Measurements from ENCODE around the gene SEMA3F. TPM values are rescaled to one million over a fixed set of nuclear protein-coding genes. Genes with fewer than 3 reads are reported as not detected.

SEMA3F gene
- total RNA-seq = 65.3 and 87.8 TPM in 2 replicates

GRCh38 chr3:50154840-50155490, at the start of gene SEMA3F:
SEMA3F (plus strand) TSS chr3:50155324; CDS start chr3:50159623, 4,299 bp downstream.

GRCh38 chr3:50190936-50191660, 36.0 kb downstream of the SEMA3F start, which contains the start of gene GNAT1:
GNAT1 (plus strand) TSS chr3:50191610; CDS start chr3:50191726, 116 bp downstream.

GRCh38 chr3:50204804-50205412, 49.8 kb downstream of the SEMA3F start, which contains the start of gene SLC38A3:
SLC38A3 (plus strand) TSS chr3:50205271; CDS start chr3:50214200, 8,929 bp downstream.

GRCh38 chr3:50235716-50236483, 80.8 kb downstream of the SEMA3F start, which contains the start of gene GNAI2:
GNAI2 (plus strand) TSS chr3:50236204; CDS start chr3:50236336, 132 bp downstream.

Other genes with a start within 250 kb of the SEMA3F start
- gene MON1A, start 225.5 kb upstream of the SEMA3F start, total RNA-seq = 14.3 and 16.6 TPM in 2 replicates
- gene RBM6, start 215.2 kb upstream of the SEMA3F start, total RNA-seq = 25.4 and 34.2 TPM in 2 replicates
- gene RBM5, start 66.4 kb upstream of the SEMA3F start, total RNA-seq = 66.9 and 72.5 TPM in 2 replicates
- gene GNAT1, start 36.3 kb downstream of the SEMA3F start, total RNA-seq = 0.43 TPM in 1 of 2 replicates, not detected in the other
- not detected in 2 replicates for gene SLC38A3, start 49.9 kb downstream of the SEMA3F start, total RNA-seq
- gene GNAI2, start 80.9 kb downstream of the SEMA3F start, total RNA-seq = 85.3 and 148 TPM in 2 replicates
- 8.2 and 15.6 TPM in 2 replicates for gene SEMA3B, start 113.8 kb downstream of the SEMA3F start, total RNA-seq
- gene LSMEM2, start 123.8 kb downstream of the SEMA3F start, total RNA-seq = not detected in 2 replicates
- gene IFRD2, start 137.1 kb downstream of the SEMA3F start, total RNA-seq = 150 and 196 TPM in 2 replicates
- gene HYAL3, start 144.1 kb downstream of the SEMA3F start, total RNA-seq = 7.5 and 14.7 TPM in 2 replicates
- gene NAA80, start 144.1 kb downstream of the SEMA3F start, total RNA-seq = 3.1 and 3.4 TPM in 2 replicates
- 4.8 and 6.6 TPM in 2 replicates for gene HYAL1, start 148.2 kb downstream of the SEMA3F start, total RNA-seq
- 74.0 and 95.7 TPM in 2 replicates for gene HYAL2, start 167.4 kb downstream of the SEMA3F start, total RNA-seq
- gene TUSC2, start 172.9 kb downstream of the SEMA3F start, total RNA-seq = 14.9 and 16.9 TPM in 2 replicates
- gene RASSF1, start 185.5 kb downstream of the SEMA3F start, total RNA-seq = 17.4 and 23.2 TPM in 2 replicates
- gene ZMYND10, start 190.4 kb downstream of the SEMA3F start, total RNA-seq = 0.24 and 1.9 TPM in 2 replicates
- gene NPRL2, start 195.5 kb downstream of the SEMA3F start, total RNA-seq = 15.6 and 18.3 TPM in 2 replicates
- 17.1 and 28.4 TPM in 2 replicates for gene CYB561D2, start 195.5 kb downstream of the SEMA3F start, total RNA-seq
- 31.1 and 45.1 TPM in 2 replicates for gene TMEM115, start 204.2 kb downstream of the SEMA3F start, total RNA-seq